ENCODE results near the gene CACYBP. TPM values are rescaled to one million over a fixed set of nuclear protein-coding genes. Genes with fewer than 3 reads are reported as not detected.
"Not testable (repeated sequence)": the region's sequence is repeated elsewhere in the genome, so short reads cannot be mapped to it uniquely, and the experiment has no call there.

CACYBP gene
- total RNA-seq, 1 donor from 2014 or later: 342 TPM

DNA sequence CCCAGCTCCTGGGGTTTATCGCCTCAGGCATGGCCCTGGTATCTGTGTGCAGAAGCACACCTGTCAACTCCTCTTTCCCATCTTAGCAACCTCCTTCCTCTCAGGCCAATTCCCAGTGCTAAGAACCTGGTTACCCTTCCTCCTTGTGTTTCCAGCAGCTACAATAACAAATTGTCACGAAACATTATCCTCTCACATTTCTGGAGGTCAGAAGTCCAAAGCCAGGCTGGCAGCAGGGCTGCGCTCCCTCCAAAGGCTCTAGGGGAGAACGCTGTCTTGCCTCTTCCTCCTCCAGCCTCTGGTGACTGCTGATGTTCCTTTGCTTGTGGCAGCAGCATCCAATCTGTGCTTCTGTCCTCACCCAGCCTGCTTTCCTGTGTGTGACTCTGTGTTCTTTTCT lies 34.2 kb downstream of the CACYBP start:
- H3K36me3 Mint-ChIP-seq (ENCODE audit: low read depth): no peaks in the 10 kb centered on the region
- no peak overlapping the region for H3K27ac Mint-ChIP-seq
- peaks cover 10% of the 10 kb centered on the region for H3K4me1 Mint-ChIP-seq (ENCODE audit: low read depth)
- no peak overlapping the region for H3K4me3 Mint-ChIP-seq
- no peak for DNase-seq (ENCODE audit: low spot score)
- peaks cover 9% of the 10 kb centered on the region for H3K27me3 Mint-ChIP-seq (ENCODE audit: insufficient read depth)
- no peaks in the 10 kb centered on the region for H3K9me3 Mint-ChIP-seq
- intact Hi-C loops (cut with micrococcal nuclease): no loop called here

- Mint-ChIP-seq H3K4me3 (no peak overlapping the region), H3K27ac (no peak overlapping the region), H3K4me1 (ENCODE audit: low read depth) (peaks cover 3% of the 10 kb centered on the region), H3K36me3 (ENCODE audit: low read depth) (no peaks in the 10 kb centered on the region), H3K27me3 (ENCODE audit: insufficient read depth) (peaks cover 9% of the 10 kb centered on the region), H3K9me3 (no peaks in the 10 kb centered on the region)
- no peak for DNase-seq (ENCODE audit: low spot score)
- intact Hi-C loops (cut with micrococcal nuclease): no loop called here
These were observed 35.0 kb downstream of the CACYBP start for GRCh38 chr1:175034775-175035174.

GRCh38 chr1:175035865-175036264 lies 36.1 kb downstream of the CACYBP start:
- intact Hi-C loops (cut with micrococcal nuclease): no loop called here
- H3K36me3 Mint-ChIP-seq (ENCODE audit: low read depth): no peaks in the 10 kb centered on the region

DNA sequence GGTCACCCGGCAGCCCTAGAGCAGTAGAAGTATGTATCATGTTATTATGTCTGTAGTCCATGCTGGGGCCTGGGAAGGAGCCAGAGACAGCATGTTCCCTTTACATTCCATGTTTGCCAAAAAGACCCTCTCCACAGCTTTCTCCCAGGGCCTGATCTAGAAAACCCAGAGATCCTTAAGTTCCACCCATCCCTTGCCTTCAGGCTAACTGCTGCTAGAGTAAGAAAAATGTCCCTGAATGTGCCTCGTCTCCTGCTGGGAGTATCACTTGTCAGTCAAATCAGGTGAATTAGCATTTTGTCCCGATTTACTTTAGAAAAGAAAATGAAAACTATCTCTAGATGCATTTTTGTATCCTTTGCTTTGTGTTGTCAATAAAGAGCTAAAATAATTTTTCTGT lies 36.7 kb downstream of the CACYBP start:
- DNase-seq (ENCODE audit: low spot score): no peak
- Mint-ChIP-seq H3K27ac (no peak overlapping the region), H3K4me1 (ENCODE audit: low read depth) (no peaks in the 10 kb centered on the region), H3K36me3 (ENCODE audit: low read depth) (no peaks in the 10 kb centered on the region), H3K9me3 (no peaks in the 10 kb centered on the region), H3K27me3 (ENCODE audit: insufficient read depth) (peaks cover 12% of the 10 kb centered on the region), H3K4me3 (no peak overlapping the region)
- intact Hi-C loops (cut with micrococcal nuclease): no loop called here

More at GRCh38 chr1:175035865-175036264, 36.1 kb downstream of the CACYBP start:
- no peak overlapping the region for H3K4me3 Mint-ChIP-seq
- DNase-seq (ENCODE audit: low spot score): no peak
- H3K9me3 Mint-ChIP-seq: no peaks in the 10 kb centered on the region
- peaks cover 12% of the 10 kb centered on the region for H3K27me3 Mint-ChIP-seq (ENCODE audit: insufficient read depth)
- no peaks in the 10 kb centered on the region for H3K4me1 Mint-ChIP-seq (ENCODE audit: low read depth)
- no peak overlapping the region for H3K27ac Mint-ChIP-seq

DNA sequence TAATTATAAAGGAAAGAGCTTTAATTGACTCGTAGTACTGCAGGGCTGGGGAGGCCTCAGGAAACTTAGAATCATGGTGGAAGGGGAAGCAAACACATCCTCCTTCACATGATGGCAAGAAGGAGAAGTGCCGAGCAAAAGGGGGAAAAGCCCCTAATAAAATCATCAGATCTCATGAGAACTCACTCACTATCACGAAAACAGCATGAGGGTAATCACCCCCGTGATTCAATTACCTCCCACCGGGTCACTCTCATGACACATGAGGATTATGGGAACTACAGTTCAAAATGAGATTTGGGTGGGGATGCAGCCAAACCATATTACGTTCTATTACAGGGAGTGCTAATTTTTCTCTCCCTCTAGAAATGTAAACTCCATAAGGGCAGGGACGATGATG lies 37.7 kb downstream of the CACYBP start:
- Mint-ChIP-seq H3K27ac (no peak overlapping the region), H3K9me3 (no peaks in the 10 kb centered on the region), H3K4me3 (no peak overlapping the region), H3K4me1 (ENCODE audit: low read depth) (no peaks in the 10 kb centered on the region), H3K36me3 (ENCODE audit: low read depth) (no peaks in the 10 kb centered on the region), H3K27me3 (ENCODE audit: insufficient read depth) (peaks cover 12% of the 10 kb centered on the region)
- no peak for DNase-seq (ENCODE audit: low spot score)
- intact Hi-C loops (cut with micrococcal nuclease): no loop called here

DNA sequence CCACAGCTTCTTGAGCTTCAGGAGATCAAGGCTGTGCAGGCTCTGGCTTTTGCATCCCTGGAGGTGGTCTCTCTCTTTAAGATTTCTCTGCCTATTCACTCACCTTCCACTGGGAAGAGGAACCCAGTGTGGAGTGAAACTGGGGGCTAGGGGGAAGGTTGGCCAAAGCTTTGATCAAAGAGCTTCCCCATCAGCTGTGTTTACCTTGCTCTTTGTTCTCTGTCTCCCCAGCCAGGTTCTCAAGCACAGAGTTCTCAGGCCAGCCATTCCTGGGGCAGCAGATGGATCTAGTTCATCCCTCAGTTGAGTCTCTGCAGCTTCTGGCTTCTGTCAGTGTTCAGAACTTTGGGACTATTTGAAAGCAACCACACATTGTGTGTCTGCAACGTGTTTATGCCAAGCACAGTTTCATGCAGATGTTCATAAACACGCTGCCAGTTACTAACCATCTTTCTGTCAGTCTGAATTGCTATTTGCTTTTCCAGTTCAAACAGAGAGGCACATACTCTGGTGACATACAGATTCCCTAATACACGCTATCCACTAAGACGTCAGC lies 40.7 kb downstream of the CACYBP start:
- intact Hi-C loops (cut with micrococcal nuclease): no loop called here
- Mint-ChIP-seq H3K27ac (no peak overlapping the region), H3K36me3 (ENCODE audit: low read depth) (no peaks in the 10 kb centered on the region), H3K27me3 (ENCODE audit: insufficient read depth) (peaks cover 15% of the 10 kb centered on the region), H3K9me3 (no peaks in the 10 kb centered on the region), H3K4me3 (no peak overlapping the region), H3K4me1 (ENCODE audit: low read depth) (no peaks in the 10 kb centered on the region)
- no peak for DNase-seq (ENCODE audit: low spot score)

GRCh38 chr1:175042650-175043049 lies 42.9 kb downstream of the CACYBP start:
- H3K4me1 Mint-ChIP-seq (ENCODE audit: low read depth): no peaks in the 10 kb centered on the region
- intact Hi-C loops (cut with micrococcal nuclease): no loop called here
- H3K9me3 Mint-ChIP-seq: no peaks in the 10 kb centered on the region
- peaks cover 18% of the 10 kb centered on the region for H3K27me3 Mint-ChIP-seq (ENCODE audit: insufficient read depth)
- no peaks in the 10 kb centered on the region for H3K36me3 Mint-ChIP-seq (ENCODE audit: low read depth)
- no peak overlapping the region for H3K27ac Mint-ChIP-seq
- DNase-seq (ENCODE audit: low spot score): no peak
- H3K4me3 Mint-ChIP-seq: no peak overlapping the region

DNA sequence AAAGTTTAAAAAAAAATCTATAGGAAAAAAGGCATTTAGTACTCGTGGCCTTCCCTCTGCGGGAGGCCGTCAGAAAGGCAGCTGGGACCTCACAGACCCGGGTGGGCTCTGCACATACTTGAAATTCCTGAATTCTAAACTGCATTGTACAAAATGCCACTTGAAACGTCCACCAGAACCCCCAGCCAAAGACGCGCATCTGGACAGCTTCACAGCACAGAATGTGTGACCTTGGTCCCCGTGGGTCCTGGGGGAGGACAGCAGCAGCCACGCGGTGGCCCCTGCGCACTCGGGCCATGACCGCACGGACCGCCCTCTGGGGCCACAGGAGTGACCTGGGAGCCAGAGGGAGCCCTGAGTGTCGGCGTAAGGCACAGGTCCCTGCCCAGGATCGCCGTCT lies 44.1 kb downstream of the CACYBP start:
- intact Hi-C loops (cut with micrococcal nuclease): no loop called here

GRCh38 chr1:175044591-175044990 lies 44.8 kb downstream of the CACYBP start:
- DNase-seq (ENCODE audit: low spot score); H3K27ac Mint-ChIP-seq; H3K9me3 Mint-ChIP-seq; H3K4me3 Mint-ChIP-seq; intact Hi-C loops (cut with micrococcal nuclease); H3K36me3 Mint-ChIP-seq (ENCODE audit: low read depth); H3K4me1 Mint-ChIP-seq (ENCODE audit: low read depth): not testable (repeated sequence)
- peaks cover 19% of the 10 kb centered on the region for H3K27me3 Mint-ChIP-seq (ENCODE audit: insufficient read depth)

More for the DNA sequence above, 44.1 kb downstream of the CACYBP start:
- H3K27ac Mint-ChIP-seq: no peak overlapping the region
- DNase-seq (ENCODE audit: low spot score): no peak
- H3K4me1 Mint-ChIP-seq (ENCODE audit: low read depth): no peaks in the 10 kb centered on the region
- H3K9me3 Mint-ChIP-seq: no peaks in the 10 kb centered on the region
- no peaks in the 10 kb centered on the region for H3K36me3 Mint-ChIP-seq (ENCODE audit: low read depth)
- peaks cover 19% of the 10 kb centered on the region for H3K27me3 Mint-ChIP-seq (ENCODE audit: insufficient read depth)
- no peak overlapping the region for H3K4me3 Mint-ChIP-seq

DNA sequence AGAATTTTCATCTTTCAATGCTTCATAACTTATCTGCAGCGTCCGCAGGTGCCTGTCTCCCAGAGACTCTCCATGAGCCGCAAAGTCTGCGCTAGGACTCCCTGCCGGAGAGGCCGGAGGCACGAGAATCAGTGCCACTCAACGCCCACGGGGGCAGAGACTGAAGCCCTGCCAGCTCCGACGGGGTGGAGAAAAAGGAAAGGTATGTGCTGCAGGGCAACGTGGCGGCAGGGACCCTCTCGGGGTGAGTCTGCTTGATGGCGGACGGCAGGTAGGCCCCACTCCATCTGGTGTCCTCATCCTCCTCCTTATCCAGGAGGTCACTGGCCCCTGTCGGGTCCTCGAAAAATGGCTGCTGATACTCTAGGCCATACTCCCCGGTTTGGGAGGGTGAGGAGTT lies 45.4 kb downstream of the CACYBP start:
- no peaks in the 10 kb centered on the region for H3K4me1 Mint-ChIP-seq (ENCODE audit: low read depth)
- intact Hi-C loops (cut with micrococcal nuclease): no loop called here
- H3K9me3 Mint-ChIP-seq: no peaks in the 10 kb centered on the region
- H3K36me3 Mint-ChIP-seq (ENCODE audit: low read depth): no peaks in the 10 kb centered on the region
- no peak overlapping the region for H3K27ac Mint-ChIP-seq
- DNase-seq (ENCODE audit: low spot score): no peak
- H3K4me3 Mint-ChIP-seq: no peak overlapping the region
- peaks cover 16% of the 10 kb centered on the region for H3K27me3 Mint-ChIP-seq (ENCODE audit: insufficient read depth)

GRCh38 chr1:175045519-175045918 lies 45.8 kb downstream of the CACYBP start:
- intact Hi-C loops (cut with micrococcal nuclease): no loop called here
- Mint-ChIP-seq H3K4me1 (ENCODE audit: low read depth) (no peaks in the 10 kb centered on the region), H3K27me3 (ENCODE audit: insufficient read depth) (peaks cover 16% of the 10 kb centered on the region), H3K9me3 (no peaks in the 10 kb centered on the region), H3K4me3 (no peak overlapping the region), H3K36me3 (ENCODE audit: low read depth) (no peaks in the 10 kb centered on the region), H3K27ac (no peak overlapping the region)
- DNase-seq (ENCODE audit: low spot score): no peak

GRCh38 chr1:175050992-175051391 lies 51.2 kb downstream of the CACYBP start:
- H3K9me3 Mint-ChIP-seq: no peaks in the 10 kb centered on the region
- H3K36me3 Mint-ChIP-seq (ENCODE audit: low read depth): no peaks in the 10 kb centered on the region
- no peak overlapping the region for H3K27ac Mint-ChIP-seq
- H3K4me1 Mint-ChIP-seq (ENCODE audit: low read depth): no peaks in the 10 kb centered on the region
- intact Hi-C loops (cut with micrococcal nuclease): no loop called here
- no peak overlapping the region for H3K4me3 Mint-ChIP-seq
- H3K27me3 Mint-ChIP-seq (ENCODE audit: insufficient read depth): peaks cover 12% of the 10 kb centered on the region
- no peak for DNase-seq (ENCODE audit: low spot score)

DNA sequence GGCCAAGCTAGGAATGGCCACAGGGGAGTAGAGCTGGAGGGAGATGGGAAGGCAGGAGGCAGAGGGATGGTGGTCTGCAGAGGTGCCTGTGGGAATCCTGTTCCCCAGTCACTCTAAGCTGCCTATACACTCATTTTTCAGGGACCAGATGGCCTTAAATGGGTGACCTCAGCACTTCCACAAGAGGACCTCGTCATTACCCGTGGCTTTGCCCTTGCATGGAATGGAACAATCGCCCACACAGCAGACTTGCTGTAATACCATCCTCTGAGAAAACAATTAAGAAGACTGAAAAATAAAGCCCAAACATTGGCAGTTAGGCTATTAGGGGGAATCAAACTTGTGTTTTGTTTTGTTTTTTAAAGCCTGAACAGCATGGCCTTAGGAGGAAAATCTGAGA lies 55.0 kb downstream of the CACYBP start:
- H3K36me3 Mint-ChIP-seq (ENCODE audit: low read depth): no peaks in the 10 kb centered on the region
- peaks cover 4% of the 10 kb centered on the region for H3K27me3 Mint-ChIP-seq (ENCODE audit: insufficient read depth)
- H3K4me3 Mint-ChIP-seq: no peak overlapping the region
- no peak for DNase-seq (ENCODE audit: low spot score)
- no peaks in the 10 kb centered on the region for H3K4me1 Mint-ChIP-seq (ENCODE audit: low read depth)
- intact Hi-C loops (cut with micrococcal nuclease): no loop called here
- H3K9me3 Mint-ChIP-seq: no peaks in the 10 kb centered on the region
- no peak overlapping the region for H3K27ac Mint-ChIP-seq

Measured in activated T-helper 1 cell treated with anti-CD3 and anti-CD28 coated beads, Interleukin-12 subunit alpha, Interleukin-12 subunit beta, Interleukin-2, Interleukin-4 antibody, amounts not matched to agents 30 ng/mL and 10 ng/mL and 1 ng/mL, durations not matched to agents 14 hours and 24 hours and 36 hours (primary cell).